Measurements from ENCODE around the gene GPC3.
"Not testable (repeated sequence)": the region's sequence is repeated elsewhere in the genome, so short reads cannot be mapped to it uniquely, and the experiment has no call there.

Gene GPC3

DNA sequence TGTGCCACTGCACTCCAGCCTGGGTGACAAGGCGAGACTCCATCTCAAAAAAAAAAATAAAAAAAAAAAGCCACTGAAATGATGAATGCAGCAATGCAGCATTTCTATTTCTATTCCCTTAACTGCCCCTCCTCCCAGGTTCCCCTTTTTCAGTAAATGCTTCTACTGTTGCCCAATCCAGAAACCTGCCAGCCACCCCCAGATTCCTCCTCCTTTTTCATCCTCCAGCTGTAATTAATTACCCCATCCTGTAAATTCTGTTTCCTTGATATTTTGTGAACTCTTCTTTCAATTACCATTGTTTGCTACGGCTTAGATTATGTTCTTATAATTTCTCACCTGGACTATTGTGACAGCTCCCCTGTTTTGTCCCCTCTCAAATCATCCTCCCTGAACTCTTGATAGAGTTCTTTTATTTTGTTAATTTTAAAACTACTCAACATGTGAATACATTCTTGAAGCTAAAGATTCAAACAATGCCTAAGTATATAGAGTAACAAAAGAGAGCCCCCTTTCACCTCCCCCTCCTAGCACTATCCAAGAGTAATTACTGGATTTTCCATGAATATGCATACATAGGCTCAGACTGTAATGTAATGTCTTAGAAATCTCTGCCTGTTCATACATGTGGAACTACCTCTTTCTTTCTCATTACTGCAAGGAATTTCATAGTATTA lies 429.5 kb downstream of the GPC3 start:
- no peak for DNase-seq (ENCODE audit: low read depth)

DNA sequence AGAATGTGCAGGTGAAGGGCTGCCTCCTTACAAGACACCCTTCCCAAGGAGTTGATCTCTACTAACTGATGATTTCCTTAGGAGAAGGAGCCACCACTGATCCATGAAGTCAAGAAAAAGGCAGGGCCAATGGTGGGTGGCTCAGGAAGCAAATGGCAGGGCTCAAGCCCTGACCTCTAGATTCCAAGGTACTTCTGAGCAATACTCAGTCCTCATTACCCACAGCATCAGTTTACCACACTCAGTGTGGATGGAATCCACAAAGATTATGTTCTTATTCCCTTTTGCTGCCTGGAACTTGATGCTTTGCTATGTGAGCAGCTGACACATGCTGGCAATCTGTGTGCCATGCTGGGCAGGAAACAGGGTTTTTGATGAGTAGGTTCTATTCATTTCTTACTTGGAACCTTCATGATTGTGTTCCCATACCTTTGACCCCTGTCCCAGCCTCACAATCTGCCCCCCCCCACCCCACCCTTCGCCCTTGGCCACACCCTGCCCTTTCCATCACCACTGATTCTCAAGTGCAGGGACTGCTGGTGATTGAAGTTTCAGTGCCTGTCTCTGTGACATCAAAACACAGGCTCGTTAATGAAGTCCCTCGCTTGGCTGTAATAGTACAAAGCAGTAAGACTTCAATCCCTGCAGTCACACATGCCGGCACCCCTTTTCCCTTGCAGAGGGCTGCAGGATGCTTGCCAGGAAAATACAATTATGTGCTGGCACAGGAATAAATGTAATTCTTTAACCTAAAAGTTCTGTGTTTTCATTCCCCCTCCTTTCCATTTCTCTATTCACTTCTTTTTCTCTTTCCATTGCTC lies 434.5 kb downstream of the GPC3 start:
- no peak for DNase-seq (ENCODE audit: low read depth)

DNA sequence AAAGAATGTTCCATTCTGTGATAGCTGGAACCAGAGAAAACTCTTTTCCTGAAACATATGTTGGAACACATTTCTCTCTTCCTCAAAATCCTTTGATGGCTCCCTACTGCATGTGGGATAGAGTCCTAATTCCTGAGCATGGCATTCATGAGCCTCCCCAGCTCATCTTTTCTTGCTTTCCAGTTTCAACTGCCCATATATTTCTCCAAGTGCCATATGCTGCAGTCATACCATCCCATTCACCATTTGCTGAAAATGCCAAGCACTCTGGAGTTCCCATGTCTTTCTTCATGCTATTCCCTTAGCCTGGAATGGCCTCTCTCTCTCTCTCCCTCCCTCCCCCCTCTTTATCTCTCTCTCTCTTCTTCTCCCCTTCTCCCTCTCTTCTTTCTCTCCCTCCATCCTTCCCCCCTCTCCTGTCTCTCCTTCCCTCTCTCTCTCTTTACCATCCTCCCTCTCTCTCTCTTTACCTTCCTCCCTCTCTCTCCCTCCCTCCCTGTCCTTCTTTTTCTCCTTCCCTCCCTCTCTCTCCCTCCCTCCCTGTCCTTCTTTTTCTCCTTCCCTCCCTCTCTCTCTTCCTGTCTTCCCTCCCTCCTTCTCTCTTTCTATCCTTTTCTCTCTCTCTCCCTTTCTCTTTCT lies 436.0 kb downstream of the GPC3 start:
- DNase-seq (ENCODE audit: low read depth), result no peak

DNA sequence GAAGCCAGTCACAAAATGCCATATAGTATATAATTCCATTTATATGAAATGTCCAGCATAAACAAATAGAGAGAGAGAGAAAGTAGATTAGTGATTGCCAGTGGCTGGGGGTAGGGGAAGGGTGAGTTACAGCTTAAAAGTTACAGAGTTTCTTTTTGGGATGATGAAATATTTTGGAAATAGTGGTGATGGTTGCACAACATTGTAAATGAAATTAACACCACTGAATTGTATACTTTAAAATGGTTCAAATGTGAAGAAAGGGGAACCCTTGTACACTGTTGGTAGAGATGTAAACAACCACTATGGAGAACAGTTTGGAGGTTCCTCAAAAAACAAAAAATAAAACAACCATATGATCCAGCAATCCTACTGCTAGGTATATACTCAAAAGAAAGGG lies 439.0 kb downstream of the GPC3 start:
- no peak for DNase-seq (ENCODE audit: low read depth)

DNA sequence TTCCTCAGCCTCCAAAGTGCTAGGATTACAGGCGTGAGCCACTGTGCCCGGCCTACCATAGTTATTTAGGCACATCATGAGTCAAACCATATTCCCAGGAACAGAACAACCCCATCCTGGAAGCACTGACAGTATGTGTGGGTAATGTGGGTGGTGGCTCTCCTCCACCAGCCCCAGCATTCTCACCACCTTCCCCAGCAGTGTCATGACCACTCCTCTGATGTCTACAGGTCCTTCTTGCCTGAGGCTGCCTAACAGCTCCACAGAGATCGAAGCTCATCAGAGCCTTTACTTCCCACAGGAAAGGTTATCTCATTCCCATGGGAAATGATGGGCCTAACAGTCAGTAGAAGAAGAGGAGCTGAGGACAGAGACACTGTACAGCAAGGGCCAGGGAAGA lies 440.6 kb downstream of the GPC3 start:
- no peak for DNase-seq (ENCODE audit: low read depth)

DNA sequence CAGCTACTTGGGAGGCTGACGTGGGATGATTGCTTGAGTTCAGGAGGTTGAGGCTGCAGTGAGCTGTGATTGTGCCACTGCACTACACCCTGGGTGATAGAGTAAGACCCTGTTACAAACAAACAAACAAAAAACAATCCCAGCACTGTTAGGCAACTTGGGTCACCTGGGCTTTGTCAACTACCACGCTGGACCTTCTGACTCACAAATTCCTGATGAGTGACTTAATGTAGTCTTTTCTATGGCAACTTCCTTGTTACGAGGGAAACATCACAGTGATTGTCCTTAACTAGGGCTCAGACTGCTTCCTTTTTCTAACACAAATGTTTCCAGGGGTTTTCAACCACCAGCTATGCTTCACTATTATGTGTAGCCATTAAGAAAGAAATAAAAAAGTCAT lies 441.3 kb downstream of the GPC3 start:
- peak; percentile 18 for DNase-seq (ENCODE audit: low read depth)

DNA sequence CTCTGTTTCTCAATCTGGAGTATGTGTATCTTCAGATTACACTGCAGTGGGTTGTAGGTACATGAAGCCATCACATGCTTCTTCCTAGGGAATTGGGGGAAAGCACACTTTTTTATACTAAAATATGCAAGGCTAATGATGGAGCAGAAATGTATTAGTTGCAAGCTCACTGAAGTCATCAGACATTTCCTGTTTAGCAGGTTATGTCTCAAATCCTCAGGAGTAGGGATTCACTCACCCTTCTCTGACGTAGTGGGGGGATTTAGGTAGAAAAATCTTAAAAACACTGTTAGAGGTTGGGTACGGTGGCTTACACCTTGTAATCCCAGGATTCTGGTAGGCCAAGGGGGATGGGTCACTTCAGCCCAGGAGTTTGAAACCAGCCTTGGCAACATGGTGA lies 441.7 kb downstream of the GPC3 start:
- no peak for DNase-seq (ENCODE audit: low read depth)

DNA sequence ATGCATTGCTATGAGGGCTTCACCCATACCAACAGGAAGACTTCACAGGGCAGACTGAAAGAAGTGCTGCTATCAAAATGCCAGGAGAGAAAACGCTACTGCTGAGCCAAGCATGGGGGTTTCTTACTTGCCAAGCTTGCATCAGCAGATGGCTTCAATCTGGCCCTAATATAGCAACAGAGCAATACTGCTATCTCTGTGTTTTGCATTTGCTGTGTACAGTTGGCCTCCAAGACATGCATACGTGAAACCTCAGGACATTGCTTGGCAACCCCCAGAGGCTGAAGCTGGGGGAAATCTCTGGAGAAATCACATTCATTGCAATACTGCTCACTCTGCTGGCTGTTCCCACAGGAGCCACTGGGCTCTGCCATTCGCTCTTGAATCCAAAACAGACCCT lies 442.9 kb downstream of the GPC3 start:
- no peak for DNase-seq (ENCODE audit: low read depth)

DNA sequence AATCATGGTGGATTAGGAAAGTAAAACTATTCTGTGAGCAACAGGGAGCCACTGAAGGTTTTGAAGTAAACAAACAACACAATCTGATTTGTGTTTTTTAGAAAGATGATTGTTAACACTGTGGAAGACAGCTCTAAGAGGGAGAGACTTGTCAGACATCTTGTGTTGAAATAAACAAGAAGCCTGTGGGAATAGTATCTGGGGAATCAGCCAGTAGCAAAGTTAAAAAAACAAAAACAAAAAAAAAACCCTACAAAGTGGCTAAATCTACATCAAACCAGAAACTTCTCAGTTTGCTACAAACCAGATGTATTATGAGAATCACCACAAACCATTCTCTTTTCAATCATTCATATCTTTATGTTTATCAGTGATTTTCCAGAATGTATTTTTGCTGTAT lies 444.4 kb downstream of the GPC3 start:
- DNase-seq (ENCODE audit: low read depth), result no peak

DNA sequence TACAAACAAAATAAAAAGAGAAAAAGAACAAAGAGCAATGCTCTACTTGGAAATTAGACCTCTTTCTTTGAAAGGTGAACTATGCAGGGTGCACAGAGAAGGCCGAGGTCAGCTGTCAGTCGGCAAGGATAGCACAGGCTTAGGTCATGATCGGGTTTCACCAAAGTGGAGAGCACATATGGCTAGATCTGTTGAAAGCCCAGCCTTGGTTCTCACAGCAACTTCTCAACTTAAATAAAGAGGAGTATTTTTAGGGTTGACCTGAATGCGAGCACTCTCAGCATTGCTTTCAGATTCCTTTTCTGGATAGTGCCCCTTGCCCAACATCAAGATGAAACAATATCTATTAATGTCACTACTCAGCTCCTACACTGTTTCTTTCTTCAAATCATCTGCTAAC lies 447.2 kb downstream of the GPC3 start:
- DNase-seq (ENCODE audit: low read depth), result no peak

DNA sequence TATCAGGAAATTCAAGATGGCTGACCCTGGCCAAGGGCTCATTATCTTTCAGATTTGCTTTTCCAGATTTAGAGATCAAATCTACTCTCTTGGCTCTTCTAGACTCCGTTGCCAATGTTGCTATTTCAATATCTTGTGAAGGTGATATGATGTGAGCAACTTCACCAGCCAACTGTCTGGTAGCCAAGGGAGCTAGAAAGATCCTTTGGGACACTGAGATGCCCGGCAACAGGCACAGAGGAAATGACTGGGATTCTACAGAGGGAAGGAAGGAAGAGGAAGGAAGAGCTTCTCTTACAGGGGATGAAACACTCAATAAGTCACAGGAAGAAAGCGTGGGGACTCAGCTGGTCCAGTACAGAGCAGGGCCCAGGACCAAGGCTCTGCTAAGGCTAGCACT lies 448.3 kb downstream of the GPC3 start:
- DNase-seq (ENCODE audit: low read depth), result no peak

DNA sequence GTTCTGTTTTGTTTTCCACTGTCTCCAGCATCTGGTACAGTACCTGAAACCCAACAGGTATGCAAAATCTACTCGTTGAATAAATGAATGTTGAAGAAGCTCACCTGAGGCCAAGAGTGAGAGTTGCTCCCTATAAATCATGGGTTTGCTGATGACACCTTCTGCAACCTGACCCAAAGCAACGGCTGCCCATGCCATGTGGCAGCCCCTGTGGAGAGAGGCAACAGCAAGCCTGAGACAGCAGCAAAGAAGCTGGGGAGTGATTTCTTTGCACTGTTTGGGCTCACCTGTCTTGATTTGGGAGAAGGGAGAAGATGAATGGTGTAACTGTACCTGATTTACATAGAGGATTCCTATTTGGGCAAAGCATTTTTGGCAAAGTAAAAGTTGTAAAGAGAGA lies 450.3 kb downstream of the GPC3 start:
- no peak for DNase-seq (ENCODE audit: low read depth)

DNA sequence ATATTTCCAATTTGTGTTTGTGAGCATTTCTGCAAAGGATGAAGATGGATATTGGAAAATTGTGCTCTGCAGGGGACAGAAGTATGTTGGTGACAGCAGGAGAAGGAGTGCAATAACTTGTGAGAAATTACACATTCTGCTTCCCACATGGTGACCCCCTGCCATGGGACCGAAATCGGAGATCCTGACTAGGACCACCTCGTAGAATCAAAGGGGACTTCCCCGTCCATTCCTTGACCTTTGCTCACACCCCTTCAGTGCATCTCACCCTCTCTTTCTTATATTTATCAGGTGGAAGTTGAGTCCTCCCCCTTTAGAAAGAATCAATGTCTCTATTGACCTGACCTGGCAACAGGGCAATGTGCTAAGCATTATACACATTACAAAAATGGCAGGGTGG lies 451.2 kb downstream of the GPC3 start:
- no peak for DNase-seq (ENCODE audit: low read depth)

DNA sequence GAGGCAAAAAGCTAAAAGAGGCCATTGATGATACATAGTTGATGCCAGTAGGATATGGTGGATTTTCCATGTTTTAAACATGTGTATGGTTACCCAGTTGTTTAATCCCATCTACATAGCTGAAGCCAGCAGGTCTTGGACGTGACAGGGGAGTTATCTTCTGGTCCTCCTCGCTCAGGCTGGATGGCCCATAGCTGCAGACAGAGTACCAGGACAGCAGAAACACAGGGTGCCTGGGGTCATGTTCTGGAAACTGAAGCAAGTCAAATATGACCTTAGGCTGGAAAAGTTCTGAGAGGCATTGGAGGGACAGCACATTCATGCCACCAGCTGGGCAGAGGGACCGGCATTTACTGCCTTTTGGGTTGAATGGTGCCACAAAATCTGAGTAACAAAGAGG lies 452.1 kb downstream of the GPC3 start:
- DNase-seq (ENCODE audit: low read depth), result no peak

DNA sequence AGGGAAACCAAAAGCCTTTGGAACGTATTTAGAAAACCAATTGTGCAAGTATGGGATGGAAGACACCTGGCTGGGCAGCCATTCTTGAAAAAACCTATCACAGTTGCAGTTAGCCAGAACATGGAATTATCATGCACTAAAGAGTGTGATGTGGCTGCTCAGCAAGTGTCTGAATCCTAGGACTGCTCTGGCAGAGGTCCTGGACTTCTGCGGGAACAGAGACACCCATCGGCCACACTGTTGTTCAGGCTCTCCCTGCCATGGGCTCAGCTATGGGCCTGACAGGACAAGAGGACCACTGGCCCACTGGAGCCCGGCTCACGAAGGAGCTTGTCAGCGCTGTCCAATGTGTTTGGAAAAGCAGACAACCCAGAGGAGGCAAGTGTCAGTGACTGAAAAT lies 454.4 kb downstream of the GPC3 start:
- DNase-seq (ENCODE audit: low read depth), result no peak

DNA sequence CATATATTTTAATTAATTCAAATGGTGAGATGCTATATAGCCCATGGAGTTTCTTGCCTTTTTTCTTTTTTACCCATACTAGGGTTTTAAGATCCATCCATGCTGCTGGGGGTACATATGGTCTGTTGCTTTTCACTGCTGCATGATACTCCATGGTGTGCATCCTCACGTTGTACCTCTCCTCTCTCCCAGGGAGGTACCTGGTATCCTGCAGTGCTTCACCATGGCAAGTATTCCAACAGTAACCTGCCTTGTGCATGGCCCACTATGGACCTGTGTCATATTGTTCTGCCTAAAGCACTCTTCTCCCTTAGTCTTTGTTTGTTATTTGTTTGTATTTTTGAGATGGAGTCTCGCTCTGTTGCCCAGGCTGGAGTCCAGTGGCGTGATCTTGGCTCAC lies 455.8 kb downstream of the GPC3 start:
- no peak for DNase-seq (ENCODE audit: low read depth)

DNA sequence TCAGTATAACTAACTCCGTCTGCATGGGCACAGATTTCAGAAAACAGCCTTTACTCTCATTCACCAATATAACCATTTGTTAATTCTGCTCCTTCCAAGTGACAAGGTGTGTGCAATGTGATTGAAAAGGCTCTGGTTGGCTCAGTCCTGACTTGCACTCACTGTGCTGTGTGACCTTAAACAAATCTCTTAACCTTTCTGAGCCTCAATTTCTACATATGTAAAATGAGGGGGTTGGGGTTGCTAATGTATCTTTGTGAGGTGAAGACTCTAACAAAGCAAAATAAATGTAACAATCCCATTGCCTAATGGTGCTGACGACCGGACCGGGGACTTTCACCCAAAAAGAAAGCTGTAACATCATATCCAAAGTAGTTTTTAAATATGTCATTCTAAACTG lies 457.6 kb downstream of the GPC3 start:
- DNase-seq (ENCODE audit: low read depth), result no peak

DNA sequence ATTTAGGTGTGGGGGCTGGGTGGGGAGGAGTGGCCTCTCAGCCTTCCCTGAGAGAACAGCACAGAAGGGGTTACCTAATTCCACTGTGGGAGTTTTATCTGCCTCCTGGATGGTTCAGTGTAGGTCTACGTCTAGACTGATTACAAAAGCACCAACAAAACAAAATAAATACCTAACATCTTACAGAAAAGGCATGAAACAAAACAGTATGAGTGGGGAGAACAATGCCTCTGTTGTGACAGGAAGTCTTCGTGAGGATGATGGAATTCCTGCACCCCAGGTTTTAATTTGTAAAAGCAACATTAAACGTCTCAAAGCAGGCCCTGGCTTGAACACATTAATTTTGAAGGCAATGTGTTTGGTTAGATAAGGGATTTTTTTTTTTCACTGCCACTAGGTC lies 458.0 kb downstream of the GPC3 start:
- DNase-seq (ENCODE audit: low read depth), result no peak

DNA sequence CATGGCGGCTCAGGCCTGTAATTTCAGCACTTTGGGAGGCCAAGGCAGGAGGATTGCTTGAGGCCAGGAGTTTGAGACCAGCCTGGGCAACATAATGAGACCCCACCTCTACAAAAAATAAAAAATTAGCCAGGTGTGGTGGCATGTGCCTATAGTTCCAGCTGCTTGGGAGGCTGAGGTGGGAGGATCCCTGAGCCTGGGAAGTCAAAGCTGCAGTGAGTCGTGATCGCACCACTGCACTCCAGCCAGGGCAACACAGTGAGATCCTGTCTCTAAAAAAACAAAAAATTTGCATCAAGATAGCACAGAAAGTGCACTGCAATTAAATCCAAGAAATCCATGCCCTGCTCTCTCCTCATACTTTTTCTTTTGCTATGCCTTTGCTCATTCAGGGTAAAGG lies 458.6 kb downstream of the GPC3 start:
- not testable (repeated sequence) for DNase-seq (ENCODE audit: low read depth)

DNA sequence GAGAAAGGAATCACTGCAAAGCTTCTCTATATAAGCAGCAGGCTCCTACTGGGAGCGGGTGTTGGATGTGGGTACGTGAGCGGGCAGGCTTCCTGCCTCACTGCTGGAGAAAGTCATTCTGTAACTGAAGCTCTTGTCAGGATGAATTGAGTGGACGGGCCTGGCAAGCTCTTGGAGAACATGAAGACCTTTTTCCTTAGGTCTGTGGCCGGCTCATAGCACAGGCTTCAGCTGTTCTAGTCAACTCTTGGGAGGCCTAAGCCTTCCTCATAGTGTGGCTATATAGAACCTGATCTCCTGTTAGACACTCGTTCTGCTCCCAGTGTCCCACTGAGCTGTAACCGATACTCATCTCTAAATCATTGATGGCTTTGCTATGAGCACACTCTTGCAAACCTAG lies 461.9 kb downstream of the GPC3 start:
- DNase-seq (ENCODE audit: low read depth), result no peak

DNA sequence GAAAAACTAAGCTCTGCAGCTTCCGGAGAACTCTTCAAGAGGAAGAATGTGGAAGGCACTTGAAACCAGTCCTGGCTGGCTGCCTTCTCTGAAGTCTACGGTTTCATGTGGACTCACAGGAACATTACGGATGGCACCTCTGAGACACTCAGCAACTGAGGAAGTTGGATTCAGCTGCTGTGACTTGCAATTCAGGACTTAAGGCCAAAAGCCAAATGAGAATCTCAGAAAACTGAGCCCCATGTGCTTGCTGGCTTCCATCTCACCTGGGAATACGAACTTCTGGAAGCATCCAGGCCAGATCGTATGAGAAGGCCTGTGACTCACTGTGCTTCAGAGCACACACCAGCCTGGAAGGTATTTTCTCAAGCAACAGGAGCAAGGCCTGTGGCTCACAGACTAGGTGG lies 462.3 kb downstream of the GPC3 start:
- DNase-seq (ENCODE audit: low read depth), result no peak

DNA sequence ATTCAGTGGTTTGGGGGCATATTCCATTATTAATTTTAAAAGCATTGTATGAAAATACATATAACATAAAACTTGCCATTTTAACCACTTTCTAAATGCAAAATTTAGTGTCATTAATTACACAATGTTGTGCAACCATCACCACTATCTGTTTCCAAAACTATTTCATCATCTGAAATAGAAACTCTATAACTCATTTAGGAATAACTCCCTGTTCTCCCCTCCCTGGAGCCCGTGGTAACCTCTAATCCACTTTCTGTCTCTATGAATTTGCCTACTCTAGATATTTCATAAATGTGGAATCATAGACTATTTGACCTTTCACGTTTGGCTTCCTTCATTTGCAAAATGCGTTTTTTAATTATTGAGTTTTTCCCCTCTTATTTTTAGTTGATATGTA lies 468.7 kb downstream of the GPC3 start:
- DNase-seq (ENCODE audit: low read depth), result peak; percentile 11

DNA sequence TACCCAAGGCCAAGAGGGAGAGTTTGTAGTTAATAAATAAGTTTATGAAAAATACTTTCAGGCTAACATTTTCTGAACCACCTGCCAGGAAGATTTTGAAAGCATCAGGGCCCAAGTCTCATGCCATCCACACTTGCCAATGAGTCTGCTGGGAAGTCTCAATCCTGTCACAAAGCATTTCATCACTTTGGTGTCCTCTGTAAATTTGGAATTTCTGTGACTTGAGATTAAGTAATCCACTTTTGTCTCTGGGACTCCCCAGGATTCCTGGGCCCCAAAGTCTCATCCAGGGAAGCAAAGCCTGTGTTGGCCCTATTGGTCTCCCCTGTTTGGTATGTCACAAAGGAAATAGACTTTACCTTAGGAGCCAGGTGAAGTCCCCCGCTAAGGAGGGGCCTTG lies 470.9 kb downstream of the GPC3 start:
- DNase-seq (ENCODE audit: low read depth), result no peak
